HG02623 (cell line): ENCODE results near the gene CYP4F12.
"Not testable (repeated sequence)": the region's sequence is repeated elsewhere in the genome, so short reads cannot be mapped to it uniquely, and the experiment has no call there.

ENCODE experiments used
- ATAC-seq: cut with Tn5 transposase; IDR thresholded peaks from one replicate; pipeline ENCODE4 v1.9.1; 2021; ENCODE audit warnings: moderate library complexity; ENCODE audit not compliant: unreplicated experiment

CYP4F12 gene

DNA sequence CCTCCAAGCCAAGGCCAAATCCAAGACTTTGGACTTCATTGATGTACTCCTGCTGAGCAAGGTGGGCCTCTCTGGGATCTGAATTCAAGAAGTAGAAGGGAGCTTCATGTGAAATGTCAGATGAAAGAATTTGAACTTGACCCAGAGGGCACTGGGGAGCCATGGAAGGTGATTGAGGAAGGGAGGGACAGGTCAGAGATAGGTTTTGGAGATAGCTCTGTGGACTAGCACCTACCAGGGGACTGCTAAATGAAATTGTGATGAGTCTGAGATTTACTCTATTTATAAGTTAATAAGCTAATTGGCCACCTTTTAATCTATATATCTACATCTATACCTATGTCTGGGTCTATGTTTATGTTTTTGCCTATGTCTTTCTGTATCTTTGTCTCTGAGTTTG, 22.8 kb upstream of the CYP4F12 start:
- ATAC-seq: not testable (repeated sequence)

- ATAC-seq: no peak
These were observed 21.1 kb upstream of the CYP4F12 start for GRCh38 chr19:15651791-15652190.

GRCh38 chr19:15652559-15653278, 20.2 kb upstream of the CYP4F12 start:
- no peak for ATAC-seq

DNA sequence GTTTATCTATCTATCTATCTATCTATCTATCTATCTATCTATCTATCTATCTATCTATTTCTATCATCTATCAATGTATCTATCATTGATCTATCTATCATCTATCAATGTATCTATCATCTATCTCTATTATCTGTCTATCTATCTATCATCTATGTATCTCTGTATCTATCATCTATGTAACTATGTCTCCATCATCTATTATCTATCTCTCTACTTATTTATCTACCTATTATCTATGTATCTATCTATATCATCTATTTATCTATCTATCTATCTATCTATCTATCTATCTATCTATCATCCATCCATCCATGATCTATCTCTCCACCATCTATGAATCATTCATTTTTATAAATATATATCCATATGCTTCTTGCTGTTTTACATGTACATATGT, 16.4 kb upstream of the CYP4F12 start:
- no peak for ATAC-seq

GRCh38 chr19:15663247-15663646, 9.6 kb upstream of the CYP4F12 start:
- ATAC-seq: no peak

GRCh38 chr19:15666186-15666585, 6.7 kb upstream of the CYP4F12 start:
- ATAC-seq: no peak

- ATAC-seq: no peak
These were observed 6.0 kb upstream of the CYP4F12 start for GRCh38 chr19:15666883-15667282.

- no peak for ATAC-seq
These were observed 3.4 kb upstream of the CYP4F12 start for GRCh38 chr19:15669440-15669839.

- ATAC-seq: no peak
These were observed 3.0 kb upstream of the CYP4F12 start for GRCh38 chr19:15669891-15670290.

GRCh38 chr19:15671237-15671821, 1.6 kb upstream of the CYP4F12 start:
- no peak for ATAC-seq

DNA sequence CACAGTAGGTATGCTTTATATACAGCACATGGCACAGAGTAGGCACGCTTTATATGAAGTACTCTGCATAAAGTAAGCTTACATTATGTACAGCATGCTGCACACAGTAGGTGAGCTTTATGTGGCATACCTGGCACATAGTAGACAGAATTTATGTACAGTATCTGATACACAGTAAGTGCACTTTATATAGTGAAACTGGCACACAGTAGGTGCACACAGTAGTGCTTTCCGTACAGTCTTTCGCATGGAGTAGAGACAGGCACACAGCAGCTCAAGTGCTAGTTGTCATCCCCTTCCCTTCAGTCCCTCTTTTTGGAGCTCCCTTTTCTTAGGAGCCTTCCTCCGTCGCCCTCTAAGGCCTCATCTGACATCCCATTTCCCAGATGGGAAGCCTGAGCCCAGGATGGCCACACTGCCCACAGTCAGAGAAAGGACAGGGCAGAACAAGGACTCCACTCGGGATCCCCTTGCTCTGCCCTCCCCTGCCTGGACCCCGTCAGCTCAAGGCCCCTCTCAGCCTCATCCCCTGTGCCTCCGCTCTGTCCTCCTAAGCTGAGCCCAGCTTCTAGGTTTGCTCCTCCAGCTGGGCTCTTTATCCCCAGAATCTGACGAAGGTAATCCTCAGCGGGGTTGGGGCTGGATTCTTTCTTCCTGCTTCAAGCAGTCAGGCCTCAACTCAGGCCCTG, 852 bp upstream of the CYP4F12 start:
- ATAC-seq: no peak

- no peak for ATAC-seq
These were observed 328 bp downstream of the CYP4F12 start for GRCh38 chr19:15673176-15673654.

DNA sequence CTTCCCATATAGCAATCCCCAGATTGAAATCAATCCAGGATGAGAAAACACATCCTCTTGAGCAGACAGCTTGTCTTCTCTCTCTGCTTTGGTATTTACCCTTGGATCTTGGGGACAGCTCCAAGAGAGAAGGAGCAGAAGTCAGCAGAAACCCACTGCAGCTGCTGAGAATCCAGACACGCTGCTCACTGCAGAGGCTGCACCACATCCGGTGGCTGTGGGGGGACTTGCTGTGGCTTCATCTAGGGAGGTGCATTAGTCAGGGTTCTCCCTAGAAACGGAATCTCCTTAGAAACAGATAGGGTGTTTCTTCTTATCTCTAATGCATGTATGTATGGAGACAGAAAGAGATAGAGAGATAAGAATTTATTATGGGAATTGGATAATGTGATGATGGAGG, 2.7 kb downstream of the CYP4F12 start:
- no peak for ATAC-seq

- no peak for ATAC-seq
These were observed 6.2 kb downstream of the CYP4F12 start for GRCh38 chr19:15679089-15679488.

- ATAC-seq: not testable (repeated sequence)
These were observed 7.0 kb downstream of the CYP4F12 start for GRCh38 chr19:15679865-15680264.

DNA sequence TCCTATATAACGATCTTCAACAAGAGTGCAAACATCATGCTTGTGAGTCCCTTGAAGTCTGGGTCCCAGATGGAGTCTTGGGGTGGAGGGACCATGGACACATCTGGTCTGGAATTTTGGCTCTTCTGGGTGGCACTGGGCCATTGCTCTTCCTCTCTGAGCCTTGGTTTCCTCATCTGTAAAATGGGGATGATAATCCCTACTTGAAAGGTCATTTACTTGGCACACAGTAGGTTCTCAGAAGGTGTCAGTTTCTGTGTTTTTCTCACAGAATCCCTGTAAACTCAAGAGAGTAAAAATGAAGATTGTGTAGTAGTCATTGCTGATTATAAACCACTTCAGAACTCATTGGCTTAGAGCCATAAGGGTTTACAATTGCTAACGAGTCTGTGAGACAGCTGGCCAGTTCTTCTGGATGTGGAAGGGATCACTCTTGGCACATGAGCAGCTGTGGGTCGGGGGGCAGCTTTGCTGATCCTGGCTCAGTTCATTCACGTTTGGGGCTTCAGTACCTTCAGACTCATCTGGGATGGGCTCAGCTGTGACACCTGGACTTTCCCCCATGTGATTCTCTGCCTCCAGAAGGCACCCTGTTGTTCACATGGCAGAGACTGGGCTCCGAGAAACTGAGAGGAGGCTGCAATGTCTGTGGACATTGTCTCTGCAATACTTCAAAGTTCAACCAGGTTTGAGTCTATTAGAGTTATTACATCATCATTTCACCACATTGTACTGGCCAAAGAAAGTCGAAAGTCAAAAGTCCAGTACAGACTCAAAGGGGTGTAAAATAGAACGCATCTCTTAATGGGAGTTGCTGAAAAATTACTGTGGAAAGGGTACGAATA, 7.8 kb downstream of the CYP4F12 start:
- ATAC-seq: no peak

DNA sequence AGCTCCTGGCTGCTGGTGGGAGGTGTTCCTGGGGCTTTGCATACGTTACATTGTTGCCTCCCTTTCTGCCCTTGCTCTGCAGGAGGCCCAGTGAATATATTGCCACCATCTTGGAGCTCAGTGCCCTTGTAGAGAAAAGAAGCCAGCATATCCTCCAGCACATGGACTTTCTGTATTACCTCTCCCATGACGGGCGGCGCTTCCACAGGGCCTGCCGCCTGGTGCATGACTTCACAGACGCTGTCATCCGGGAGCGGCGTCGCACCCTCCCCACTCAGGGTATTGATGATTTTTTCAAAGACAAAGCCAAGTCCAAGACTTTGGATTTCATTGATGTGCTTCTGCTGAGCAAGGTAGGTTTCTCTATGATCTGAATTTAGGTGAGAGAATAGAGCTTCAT, 10.5 kb downstream of the CYP4F12 start:
- ATAC-seq: no peak

DNA sequence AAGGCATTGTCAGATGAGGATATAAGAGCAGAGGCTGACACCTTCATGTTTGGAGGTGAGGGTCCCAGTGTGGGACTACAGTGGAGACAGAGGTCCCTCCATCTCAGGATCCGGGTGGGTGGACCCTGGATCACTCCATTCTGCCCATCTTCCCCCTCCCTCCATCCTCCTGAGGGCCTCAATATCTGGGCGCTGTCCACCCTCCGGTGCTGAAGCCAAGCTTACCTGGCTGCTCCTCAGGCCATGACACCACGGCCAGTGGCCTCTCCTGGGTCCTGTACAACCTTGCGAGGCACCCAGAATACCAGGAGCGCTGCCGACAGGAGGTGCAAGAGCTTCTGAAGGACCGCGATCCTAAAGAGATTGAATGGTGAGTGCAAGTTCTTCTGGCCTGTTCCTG, 11.9 kb downstream of the CYP4F12 start:
- no peak for ATAC-seq

DNA sequence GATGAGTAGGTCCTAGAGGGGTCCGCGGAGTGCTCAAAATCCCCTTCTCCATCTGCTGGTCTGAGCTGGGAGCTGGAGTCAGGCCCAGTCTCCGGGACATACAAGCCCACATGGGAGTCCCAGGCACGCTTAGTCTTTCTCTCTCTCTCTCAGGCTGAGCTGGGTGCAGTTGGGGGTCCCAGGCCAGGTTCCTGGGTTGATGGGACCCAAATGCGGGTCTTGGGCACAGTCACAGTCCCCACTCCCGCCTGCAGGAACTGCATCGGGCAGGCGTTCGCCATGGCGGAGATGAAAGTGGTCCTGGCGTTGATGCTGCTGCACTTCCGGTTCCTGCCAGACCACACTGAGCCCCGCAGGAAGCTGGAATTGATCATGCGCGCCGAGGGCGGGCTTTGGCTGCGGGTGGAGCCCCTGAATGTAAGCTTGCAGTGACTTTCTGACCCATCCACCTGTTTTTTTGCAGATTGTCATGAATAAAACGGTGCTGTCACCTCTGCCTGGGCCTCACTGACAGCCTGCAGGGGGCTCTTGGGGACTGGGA, 23.8 kb downstream of the CYP4F12 start:
- no peak for ATAC-seq

DNA sequence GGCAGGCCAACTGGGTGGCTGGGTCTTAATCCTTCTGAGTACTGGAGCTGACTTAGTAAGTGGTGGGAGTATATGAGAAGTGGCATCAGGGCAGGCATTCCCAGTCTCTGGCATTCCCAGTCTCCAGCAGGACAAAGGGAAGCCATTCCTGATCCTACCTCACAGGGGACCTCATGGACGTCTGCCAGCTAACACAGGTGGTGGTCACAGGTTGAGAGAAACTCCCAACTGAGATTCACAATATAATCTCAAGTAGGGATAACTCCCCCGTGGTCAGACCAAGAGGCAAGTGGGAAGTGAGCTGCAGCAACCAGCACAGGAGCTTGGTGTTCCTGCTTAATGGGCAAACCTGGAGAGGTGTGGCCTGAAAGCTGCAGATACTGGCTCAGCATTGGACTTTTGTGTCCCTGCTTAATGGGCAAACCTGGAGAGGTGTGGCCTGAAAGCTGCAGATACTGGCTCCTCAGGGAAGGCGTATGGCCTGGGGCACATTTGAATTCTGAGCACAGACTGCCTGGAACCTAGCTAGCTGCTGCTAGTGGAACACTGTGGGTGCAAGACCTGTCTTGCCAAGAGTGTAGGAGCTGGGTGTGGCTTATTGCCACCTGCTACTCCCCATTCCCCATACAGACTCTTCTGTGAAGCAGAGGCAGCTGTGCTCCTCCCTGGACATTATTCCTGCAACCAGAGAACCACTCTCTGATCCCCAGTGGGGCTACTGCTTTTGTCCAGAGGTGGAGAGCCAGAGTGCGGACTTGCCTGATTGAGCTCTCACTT, 29.1 kb downstream of the CYP4F12 start:
- ATAC-seq: no peak
